Endothelial cell of umbilical vein (primary cell): ENCODE measurements around the gene SLC19A1. TPM values are rescaled to one million over a fixed set of nuclear protein-coding genes. Genes with fewer than 3 reads are reported as not detected.

Experiments used
- BruUV-seq: library from RNA; stranded (reverse); fragments of 400-500 nt; replicated peaks from 2 replicates; lab custom pipeline; 2021; lab: Mats Ljungman, UMichigan
- CTCF ChIA-PET: fragments of 300-600, 350-600 bp; sonication (Branson Sonifier 250); formaldehyde crosslinking; loops from one replicate; lab custom pipeline; 2021; ENCODE audit warnings: antibody characterized with exemption, inconsistent platforms; lab: Charles Lee
- POLR2A ChIA-PET: fragments of 300-600, 350-600 bp; sonication (Branson Sonifier 250); formaldehyde crosslinking; loops from one replicate; lab custom pipeline; 2021; ENCODE audit warnings: antibody characterized with exemption, inconsistent platforms; lab: Charles Lee
- DNase-seq: peaks from one replicate; pipeline ENCODE4 v3.0.0-alpha.2; 2011; ENCODE audit warnings: low read depth, low spot score
- FAIRE-seq: peaks from 2 replicates; lab custom pipeline; 2011; peaks lifted over from hg19 to GRCh38; lab: Jason Lieb, UNC
- H2AFZ ChIP-seq: 2 replicates; pipeline ENCODE4 v1.6.0; 2012; ENCODE audit warnings: low read depth, low read length, control low read depth, inconsistent platforms
- H3K27ac ChIP-seq: 2 replicates; pipeline ENCODE4 v1.5.1; 2011; ENCODE audit warnings: low read depth, mild to moderate bottlenecking, control low read depth, low read length, moderate library complexity; ENCODE audit not compliant: insufficient read depth
- H3K27me3 ChIP-seq, 2 experiments: 2 replicates each; pipeline versions ENCODE4 v1.6.0 to v1.6.1; 2011; ENCODE audit warnings: low read length in 2 of 2, mixed read lengths in 1 of 2; ENCODE audit not compliant: control insufficient read depth in 2 of 2, insufficient read depth in 2 of 2
- H3K36me3 ChIP-seq, 2 experiments: 2 replicates in 1 of 2; 3 replicates in 1 of 2; pipeline ENCODE4 v1.5.1; 2011; ENCODE audit warnings: low read length in 2 of 2, mild to moderate bottlenecking in 1 of 2, moderate library complexity in 1 of 2; ENCODE audit not compliant: control insufficient read depth in 2 of 2, insufficient read depth in 2 of 2; ENCODE audit errors: extremely low read depth in 1 of 2
- H3K4me1 ChIP-seq: 3 replicates; pipeline ENCODE4 v1.5.1; 2011; ENCODE audit warnings: mild to moderate bottlenecking, low read length; ENCODE audit not compliant: control insufficient read depth, insufficient read depth; ENCODE audit errors: extremely low read depth
- H3K4me2 ChIP-seq: 2 replicates; pipeline ENCODE4 v1.6.1; 2011; ENCODE audit warnings: low read length, control low read depth, mixed read lengths; ENCODE audit not compliant: insufficient read depth
- H3K4me3 ChIP-seq, 3 experiments: fragments of 200-600 bp in 1 of 3; sonication (generic), shearing (Covaris generic) in 1 of 3; replicated peaks in 1 of 3; 2 replicates each; pipeline ENCODE4 v1.5.1; 2011 to 2016; ENCODE audit warnings: control low read depth in 3 of 3, low read length in 3 of 3, mild to moderate bottlenecking in 2 of 3, inconsistent platforms in 1 of 3, low read depth in 1 of 3, moderate library complexity in 1 of 3; ENCODE audit not compliant: insufficient read depth in 1 of 3
- H3K79me2 ChIP-seq: 2 replicates; pipeline ENCODE4 v1.6.0; 2012; ENCODE audit warnings: low read length, inconsistent platforms; ENCODE audit not compliant: control insufficient read depth, insufficient read depth
- H3K9ac ChIP-seq: replicated peaks from 2 replicates; pipeline ENCODE3; 2011; ENCODE audit warnings: low read length, control low read depth; ENCODE audit not compliant: insufficient read depth; ENCODE audit errors: extremely low read depth
- H3K9me1 ChIP-seq: replicated peaks from 3 replicates; pipeline ENCODE4 v1.6.0; 2011; ENCODE audit warnings: mild to moderate bottlenecking, low read length; ENCODE audit not compliant: control insufficient read depth, insufficient read depth; ENCODE audit errors: extremely low read depth
- H3K9me3 ChIP-seq: replicated peaks from 2 replicates; pipeline ENCODE4 v1.5.1; 2012; ENCODE audit warnings: low read length, inconsistent platforms; ENCODE audit not compliant: control insufficient read depth, insufficient read depth
- H4K20me1 ChIP-seq: replicated peaks from 2 replicates; pipeline ENCODE3; 2011; ENCODE audit warnings: mild to moderate bottlenecking, low read length; ENCODE audit not compliant: control insufficient read depth, insufficient read depth; ENCODE audit errors: extremely low read depth
- EZH2 ChIP-seq: IDR thresholded peaks from 2 replicates; pipeline ENCODE4 v1.6.1; 2012; ENCODE audit warnings: borderline replicate concordance, low read depth, mild to moderate bottlenecking, moderate library complexity, low read length, inconsistent platforms; ENCODE audit not compliant: severe bottlenecking
- FOS ChIP-seq: IDR thresholded peaks from 2 replicates; pipeline ENCODE4 v1.6.1; 2011; ENCODE audit warnings: mild to moderate bottlenecking, low read length, moderate library complexity, borderline replicate concordance; ENCODE audit not compliant: insufficient read depth
- GATA2 ChIP-seq: IDR thresholded peaks from 2 replicates; pipeline ENCODE4 v1.7.0; 2011; ENCODE audit warnings: low read depth, mild to moderate bottlenecking, moderate library complexity, mixed read lengths, low read length; ENCODE audit not compliant: insufficient read length, insufficient read depth
- JUN ChIP-seq: IDR thresholded peaks from 2 replicates; pipeline ENCODE4 v1.6.1; 2011; ENCODE audit warnings: borderline replicate concordance, low read depth; ENCODE audit not compliant: insufficient read length, insufficient read depth
- MYC ChIP-seq: IDR thresholded peaks from one replicate; pipeline ENCODE4 v1.6.1; 2011; ENCODE audit warnings: mild to moderate bottlenecking, low read depth, low read length
- POLR2A ChIP-seq: IDR thresholded peaks from 2 replicates; pipeline ENCODE4 v1.6.1; 2012; ENCODE audit warnings: low read depth, mild to moderate bottlenecking, control low read depth, low read length
- POLR2AphosphoS5 ChIP-seq: IDR thresholded peaks from 2 replicates; pipeline ENCODE4 v1.6.1; 2012; ENCODE audit warnings: low read depth, mild to moderate bottlenecking, control low read depth, low read length, moderate library complexity; ENCODE audit not compliant: insufficient read depth
- dilution Hi-C: fragments of 300-500 bp; cut with MboI; formaldehyde crosslinking; loops from one replicate; pipeline ENCODE4 v1.15.0; 2019; ENCODE audit warnings: low sequenced_read_pairs; ENCODE audit not compliant: extremely low pct_ligation_motif_present
- intact Hi-C: fragments of 100-400 bp; cut with micrococcal nuclease; formaldehyde crosslinking; loops from one replicate; pipeline ENCODE4 v1.10.0; 2022
- polyA plus RNA-seq, 4 experiments: library from polyadenylated mRNA; depleted of rRNA in 3 of 4; stranded (reverse) in 3 of 4; unstranded in 1 of 4; fragments of >200 nt; gene quantifications; 2 replicates each; pipeline versions ENCODE4 v1.2.1 to v1.2.3, GENCODE V29; 2011 to 2012; ENCODE audit warnings: missing spikeins in 1 of 4
- total RNA-seq: library from RNA; stranded (reverse); gene quantifications from 2 replicates; pipeline ENCODE4 v1.2.3, GENCODE V29; 2021
- TF ChIP-seq, protein P1 (sequence below), 2 donors: IDR thresholded peaks; 1 replicate in 1 of 2; 2 replicates in 1 of 2; pipeline ENCODE4 v1.5.1; 2011; ENCODE audit warnings: low read length in 2 of 2, mild to moderate bottlenecking in 2 of 2, moderate library complexity in 2 of 2, control low read depth in 1 of 2, inconsistent platforms in 1 of 2, low read depth in 1 of 2; ENCODE audit not compliant: insufficient read depth in 1 of 2; ENCODE audit errors: extremely low read depth in 1 of 2
- TF ChIP-seq, protein P2 (sequence below): IDR thresholded peaks from 2 replicates; pipeline ENCODE4 v1.6.1; 2011; ENCODE audit not compliant: insufficient read depth, insufficient read length

The SLC19A1 gene
- total and polyA plus RNA-seq, 2 donors (not counting 3 experiments of a cell fraction or from before 2014, with no cell fraction given) = 36.3 to 54.6 TPM

DNA sequence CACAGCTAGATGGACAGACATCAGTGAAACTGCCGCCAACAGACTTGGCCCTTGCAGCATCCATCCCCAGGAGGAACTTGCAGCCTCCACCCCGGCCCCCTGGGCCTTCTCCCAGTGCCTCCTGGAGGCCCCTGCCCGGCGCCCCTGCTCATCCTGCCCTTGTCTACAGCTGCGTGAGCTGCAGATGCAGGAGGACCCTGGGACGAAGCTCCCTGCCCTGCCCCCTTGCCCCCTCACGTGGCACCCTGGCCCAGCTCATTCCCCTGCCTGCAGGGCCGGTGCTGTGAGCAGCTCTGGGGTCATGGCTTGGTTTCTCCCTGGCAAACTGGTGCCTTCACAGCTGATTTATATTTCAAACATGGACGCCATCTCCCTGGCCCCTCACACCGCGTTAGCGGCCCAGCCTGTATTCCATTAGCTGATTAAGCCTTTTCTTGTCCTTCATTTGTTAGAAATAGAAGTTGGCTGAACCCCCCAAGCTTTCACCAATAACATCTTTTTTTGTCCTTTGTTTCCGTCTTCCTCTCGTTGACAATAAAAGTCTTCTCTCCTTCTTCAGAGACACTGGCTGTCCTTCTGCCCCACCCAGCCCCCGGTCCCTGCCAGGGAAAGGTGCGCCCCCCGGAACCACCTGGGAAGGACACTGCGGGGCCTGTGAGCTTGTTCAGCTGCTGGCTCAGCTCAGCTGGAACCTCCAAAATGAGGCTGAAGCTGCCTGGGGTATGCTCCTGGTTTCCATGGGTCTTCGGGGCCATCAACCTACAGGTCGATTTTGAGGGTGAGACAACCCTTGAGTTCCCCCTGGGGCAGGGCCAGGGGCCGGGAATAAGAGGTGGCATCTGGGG lies 34.0 kb upstream of the SLC19A1 start:
- ChIA-PET CTCF (interaction anchor here (1.1 to 4.0 kb wide), 3 partner anchors 15 to 20 kb away, joined by 3 to 13 read pairs (median 4); no protein-coding TSS in a partner anchor), POLR2A (no interaction called here)
- Histone ChIP-seq H4K20me1 (no peaks in the 10 kb centered on the region), H3K27ac (no peak overlapping the region), H3K9me1 (no peaks in the 10 kb centered on the region), H3K36me3 (no peaks in the 10 kb centered on the region), H3K4me3 (no peak overlapping the region), H3K4me2 (no peak overlapping the region), H3K79me2 (no peaks in the 10 kb centered on the region), H3K4me1 (no peaks in the 10 kb centered on the region), H2AFZ (no peak overlapping the region), H3K27me3 (peaks cover 0 to 2% of the 10 kb centered on the region in 2 experiments), H3K9me3 (no peaks in the 10 kb centered on the region), H3K9ac (no peak overlapping the region)
- BruUV-seq = no TSS peak
- intact Hi-C loops (no loop called here), dilution Hi-C loops (no loop called here)
- FAIRE-seq (no peak), DNase-seq (no peak)
- TF ChIP-seq POLR2AphosphoS5 (no peak), GATA2 (no peak), FOS (no peak), MYC (no peak), POLR2A (no peak), JUN (no peak), EZH2 (no peak)
- TF ChIP-seq, protein P1, sequence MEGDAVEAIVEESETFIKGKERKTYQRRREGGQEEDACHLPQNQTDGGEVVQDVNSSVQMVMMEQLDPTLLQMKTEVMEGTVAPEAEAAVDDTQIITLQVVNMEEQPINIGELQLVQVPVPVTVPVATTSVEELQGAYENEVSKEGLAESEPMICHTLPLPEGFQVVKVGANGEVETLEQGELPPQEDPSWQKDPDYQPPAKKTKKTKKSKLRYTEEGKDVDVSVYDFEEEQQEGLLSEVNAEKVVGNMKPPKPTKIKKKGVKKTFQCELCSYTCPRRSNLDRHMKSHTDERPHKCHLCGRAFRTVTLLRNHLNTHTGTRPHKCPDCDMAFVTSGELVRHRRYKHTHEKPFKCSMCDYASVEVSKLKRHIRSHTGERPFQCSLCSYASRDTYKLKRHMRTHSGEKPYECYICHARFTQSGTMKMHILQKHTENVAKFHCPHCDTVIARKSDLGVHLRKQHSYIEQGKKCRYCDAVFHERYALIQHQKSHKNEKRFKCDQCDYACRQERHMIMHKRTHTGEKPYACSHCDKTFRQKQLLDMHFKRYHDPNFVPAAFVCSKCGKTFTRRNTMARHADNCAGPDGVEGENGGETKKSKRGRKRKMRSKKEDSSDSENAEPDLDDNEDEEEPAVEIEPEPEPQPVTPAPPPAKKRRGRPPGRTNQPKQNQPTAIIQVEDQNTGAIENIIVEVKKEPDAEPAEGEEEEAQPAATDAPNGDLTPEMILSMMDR (IDR thresholded peaks at IDR 0.05; ENCODE audit: extremely low read depth in 1 of 2, insufficient read depth in 1 of 2, low read depth in 1 of 2, low read length in 2 of 2) = no peak
- TF ChIP-seq, protein P2, sequence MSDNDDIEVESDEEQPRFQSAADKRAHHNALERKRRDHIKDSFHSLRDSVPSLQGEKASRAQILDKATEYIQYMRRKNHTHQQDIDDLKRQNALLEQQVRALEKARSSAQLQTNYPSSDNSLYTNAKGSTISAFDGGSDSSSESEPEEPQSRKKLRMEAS = no peak
